Endometrium (tissue), 2 donors: ENCODE data around the gene SOX30.
"Not testable (repeated sequence)": the region's sequence is repeated elsewhere in the genome, so short reads cannot be mapped to it uniquely, and the experiment has no call there.

Experiments
- FAIRE-seq: peaks from 2 replicates; lab custom pipeline; 2012; peaks lifted over from hg19 to GRCh38; lab: Jason Lieb, UNC
- donor health status: control.
- donor health status: control.

The SOX30 gene

DNA sequence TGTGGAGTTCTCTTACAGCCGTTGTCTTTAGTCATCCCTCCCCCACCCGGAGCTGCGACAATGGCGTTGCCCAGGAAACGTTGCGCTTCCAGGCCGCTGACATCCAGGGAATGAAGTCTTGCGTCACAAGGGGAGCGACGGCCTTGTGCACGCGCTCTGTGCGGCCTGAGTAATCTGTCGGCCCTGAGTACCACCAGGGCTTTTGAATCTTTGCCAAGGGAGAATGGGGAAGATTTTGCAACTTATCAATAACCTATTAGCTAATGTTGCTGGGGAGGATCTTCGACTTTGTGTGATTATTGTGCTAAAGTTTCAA lies at the start of gene SOX30:
Gene SOX30 (minus strand): TSS at position 62 of the 316 bp plus-strand sequence. CDS start 360 bp downstream, outside the sequence.
- no peak for FAIRE-seq

DNA sequence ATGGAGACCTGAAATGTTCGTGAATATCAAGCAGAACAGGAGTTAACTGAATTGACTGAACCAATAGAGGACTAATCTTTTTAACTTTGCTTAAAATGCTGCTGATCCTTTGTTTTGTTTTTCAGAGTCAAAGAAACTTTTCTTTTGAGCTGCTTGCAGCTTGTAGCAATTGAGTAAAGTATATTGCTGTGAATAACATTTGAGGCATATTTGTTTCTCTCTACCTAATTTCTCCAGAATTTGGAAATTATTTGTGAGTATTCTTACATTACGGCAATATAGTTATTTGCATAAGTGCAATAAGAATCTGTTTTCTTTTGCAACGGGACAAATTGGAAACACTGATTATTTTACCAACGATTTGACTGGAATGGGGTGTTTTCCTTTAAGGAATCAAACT lies 46.4 kb upstream of the SOX30 start:
- FAIRE-seq = not testable (repeated sequence)

- not testable (repeated sequence) for FAIRE-seq
Observed at GRCh38 chr5:157696154-157696553, 43.9 kb upstream of the SOX30 start.

DNA sequence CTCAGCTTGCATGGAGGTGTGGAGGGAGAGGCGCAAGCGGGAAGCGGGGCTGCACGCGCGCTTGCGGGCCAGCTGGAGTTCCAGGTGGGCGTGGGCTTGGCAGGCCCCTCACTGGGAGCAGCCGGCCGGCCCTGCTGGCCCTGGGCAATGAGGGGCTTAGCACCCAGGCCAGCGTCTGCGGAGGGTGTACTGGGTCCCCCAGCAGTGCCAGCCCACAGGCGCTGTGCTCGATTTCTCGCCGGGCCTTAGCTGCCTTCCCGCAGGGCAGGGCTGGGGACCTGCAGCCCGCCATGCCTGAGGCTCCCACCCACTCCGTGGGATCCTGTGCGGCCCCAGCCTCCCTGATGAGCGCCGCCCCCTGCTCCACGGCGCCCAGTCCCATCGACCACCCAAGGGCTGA lies 41.6 kb upstream of the SOX30 start:
- not testable (repeated sequence) for FAIRE-seq

DNA sequence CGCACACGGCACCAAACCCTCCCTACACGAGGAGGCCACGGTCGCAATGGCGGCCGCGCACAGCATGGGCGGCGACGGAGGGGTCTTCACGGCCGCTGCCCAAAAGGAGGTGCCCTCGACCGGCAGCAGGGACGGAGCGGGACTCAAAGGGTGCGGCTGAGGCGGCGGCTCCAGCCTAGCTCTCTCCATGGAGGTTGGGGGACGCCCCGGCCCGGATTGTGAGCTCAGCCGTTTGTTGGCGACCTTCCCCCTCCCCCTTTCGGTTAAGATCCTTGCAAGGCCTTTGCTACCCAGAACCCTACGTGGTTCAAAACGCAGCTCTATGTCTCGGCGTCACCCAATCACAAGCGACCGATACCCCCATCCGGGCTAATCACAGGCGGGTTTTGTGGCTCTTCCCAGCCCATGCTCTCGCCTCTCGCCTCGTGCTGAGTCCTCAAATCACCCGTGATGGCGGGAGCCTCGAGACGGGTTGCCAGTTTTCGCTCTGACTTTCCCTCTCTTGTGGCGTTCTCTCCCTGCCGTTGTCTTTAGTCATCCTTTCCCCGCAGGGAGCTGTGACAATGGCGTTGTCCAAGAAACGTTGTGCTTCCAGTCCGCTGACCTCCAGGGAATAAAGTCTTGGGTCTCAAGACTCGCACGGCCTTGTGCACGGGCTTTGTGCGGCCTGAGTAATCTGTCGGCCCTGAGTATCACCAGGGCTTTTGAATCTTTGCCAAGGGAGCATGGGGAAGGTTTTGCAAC lies 38.6 kb upstream of the SOX30 start:
- FAIRE-seq = no peak

DNA sequence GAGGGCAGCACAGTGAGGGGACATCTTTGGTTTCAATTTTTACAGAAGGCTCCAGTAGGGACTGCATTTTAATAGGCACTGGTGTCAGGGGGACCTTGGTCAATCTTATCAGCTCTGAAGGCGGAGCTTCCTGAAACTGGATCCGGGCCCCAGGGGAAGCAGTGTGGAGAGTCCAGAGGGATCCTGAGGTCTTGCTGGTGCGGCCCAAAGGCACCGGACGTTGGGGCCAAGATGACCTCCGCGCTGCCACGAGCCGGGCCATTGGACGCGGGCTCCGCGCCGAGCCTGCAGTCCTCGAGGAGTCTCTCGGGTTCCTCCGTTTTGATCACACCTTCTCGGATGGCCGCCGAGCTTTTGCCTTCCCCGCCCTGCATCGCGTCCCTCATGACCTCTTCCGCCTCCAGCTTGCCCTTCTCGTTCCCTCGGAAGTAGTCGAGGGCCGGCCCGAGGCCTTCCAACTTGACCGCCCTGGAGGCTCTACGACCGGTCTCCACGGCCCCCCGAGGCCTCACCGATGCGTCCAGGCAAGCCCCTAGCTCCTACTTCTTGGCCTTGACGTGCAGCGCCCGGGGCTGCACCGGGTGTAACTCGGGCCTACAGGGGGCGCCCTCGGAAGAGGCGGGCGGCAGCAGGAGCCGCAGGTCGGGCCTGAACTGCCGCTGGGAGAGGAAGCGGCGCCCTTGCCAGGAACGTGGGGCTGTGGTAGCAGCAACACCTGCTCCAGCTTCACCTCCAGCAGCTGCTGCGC lies 37.9 kb upstream of the SOX30 start:
- FAIRE-seq = no peak

DNA sequence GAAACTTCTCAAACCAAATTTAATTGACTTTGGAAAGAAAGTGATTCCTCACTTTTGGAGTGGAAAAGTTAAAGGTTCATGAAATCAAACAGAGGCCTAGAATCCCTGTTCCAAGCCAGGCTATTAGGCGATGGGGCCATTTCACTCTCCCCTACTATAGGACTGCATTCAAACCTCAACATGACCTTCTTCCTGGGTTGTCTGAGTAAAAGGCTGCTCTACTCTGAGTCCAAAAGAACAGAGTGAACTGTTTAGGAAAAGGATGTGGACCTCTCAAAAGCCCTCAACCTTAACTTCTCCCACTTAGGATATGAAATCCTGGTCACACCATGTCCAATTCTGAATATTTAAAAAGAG lies 34.9 kb upstream of the SOX30 start:
- no peak for FAIRE-seq

DNA sequence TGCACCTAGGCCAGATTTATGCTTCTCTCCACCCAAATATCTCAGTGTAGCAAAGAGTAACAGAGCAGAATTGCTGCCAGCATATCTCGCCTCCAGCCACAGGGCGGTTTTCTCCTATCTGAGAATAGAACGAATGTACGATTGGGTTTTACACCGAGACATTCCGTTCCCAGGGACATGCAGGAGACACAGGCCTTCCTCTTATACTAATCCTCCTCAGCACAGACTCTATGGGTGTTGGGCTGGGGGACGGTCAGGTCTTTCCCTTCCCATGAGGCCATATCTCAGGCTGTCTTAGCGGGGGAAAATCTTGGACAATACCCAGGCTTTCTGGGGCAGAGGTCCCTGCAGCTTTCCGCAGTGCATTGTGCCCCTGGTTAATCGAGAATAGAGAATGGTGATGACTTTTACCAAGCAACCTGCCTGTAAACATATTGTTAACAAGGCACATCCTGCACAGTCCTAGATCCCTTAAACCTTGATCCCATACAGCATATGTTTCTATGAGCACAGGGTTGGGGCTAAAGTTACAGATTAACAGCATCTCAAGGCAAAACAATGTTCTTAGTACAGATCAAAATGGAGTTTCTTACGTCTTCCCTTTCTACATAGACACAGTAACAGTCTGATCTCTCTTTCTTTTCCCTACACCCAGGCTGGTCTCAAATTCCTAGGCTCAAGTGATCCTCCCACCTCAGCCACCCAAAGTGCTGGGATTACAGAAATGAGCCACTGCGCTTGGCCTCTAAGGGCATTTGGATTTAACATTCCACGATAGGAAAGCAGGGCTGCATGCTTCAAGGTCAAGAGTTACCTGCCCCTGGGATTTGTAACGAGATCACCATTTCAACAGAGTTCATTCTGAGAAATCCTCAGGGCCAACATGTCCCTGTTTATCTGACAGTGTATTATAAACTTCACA lies 34.3 kb upstream of the SOX30 start:
- FAIRE-seq = not testable (repeated sequence)

DNA sequence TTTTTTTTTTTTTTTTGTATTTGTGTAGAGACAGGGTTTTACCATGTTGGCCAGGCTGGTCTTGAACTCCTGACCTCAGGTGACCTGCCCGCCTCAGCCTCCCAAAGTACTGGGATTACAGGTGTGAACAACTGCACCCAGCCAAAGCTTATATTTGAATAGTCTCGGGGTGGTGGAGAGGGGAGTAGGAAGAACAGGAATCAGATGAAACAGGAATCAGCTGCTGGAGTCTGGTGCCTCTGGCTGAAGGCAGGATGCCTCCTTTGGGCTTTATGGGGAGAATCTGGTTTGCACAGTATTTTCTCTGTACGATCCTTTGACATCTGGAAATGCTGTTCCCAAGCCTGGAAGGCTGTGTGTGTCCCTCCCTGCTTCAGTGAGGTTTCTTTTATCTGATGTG lies 30.0 kb upstream of the SOX30 start:
- FAIRE-seq = no peak

GRCh38 chr5:157681048-157681447 lies 28.8 kb upstream of the SOX30 start:
- no peak for FAIRE-seq

- no peak for FAIRE-seq
Observed at GRCh38 chr5:157680239-157680638, 28.0 kb upstream of the SOX30 start.

GRCh38 chr5:157679801-157680200 lies 27.6 kb upstream of the SOX30 start:
- no peak for FAIRE-seq

DNA sequence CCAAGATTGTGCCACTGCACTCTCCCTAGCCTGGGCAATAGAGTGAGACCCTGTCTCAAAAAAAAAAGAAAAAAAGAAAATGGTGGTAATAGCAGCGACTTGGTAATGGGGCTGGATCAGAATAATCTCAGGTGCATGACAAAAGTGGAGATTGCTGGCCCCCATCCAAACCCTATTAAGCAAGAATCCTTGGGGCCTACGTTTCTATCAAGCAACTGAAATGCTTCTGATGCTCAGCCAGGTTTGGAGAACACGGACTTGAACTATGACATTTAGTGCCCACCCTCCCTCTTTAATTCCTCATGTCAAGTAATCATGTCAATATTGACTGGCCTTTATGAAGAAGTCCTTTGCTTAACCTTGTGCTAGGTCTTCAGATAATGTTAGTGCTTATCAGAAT lies 25.7 kb upstream of the SOX30 start:
- no peak for FAIRE-seq

DNA sequence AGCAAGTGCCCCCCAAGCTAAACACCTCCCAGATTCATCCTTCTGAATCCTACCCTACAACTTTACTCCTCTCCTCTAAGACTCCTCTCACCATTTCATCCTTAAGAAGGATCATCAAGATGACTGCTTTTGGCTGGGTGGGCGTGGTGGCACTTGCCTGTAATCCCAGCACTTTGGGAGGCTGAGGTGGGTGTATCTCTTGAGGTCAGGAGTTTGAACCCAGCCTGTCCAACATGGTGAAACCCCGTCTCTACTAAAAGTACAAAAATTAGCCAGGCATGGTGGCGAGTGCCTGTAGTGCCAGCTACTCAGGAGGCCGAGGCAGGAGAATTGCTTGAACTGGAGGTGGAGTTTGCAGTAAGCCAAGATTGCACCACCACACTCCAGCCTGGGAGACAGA lies 22.1 kb upstream of the SOX30 start:
- FAIRE-seq = not testable (repeated sequence)

- no peak for FAIRE-seq
Observed at GRCh38 chr5:157672976-157673375, 20.7 kb upstream of the SOX30 start.

- FAIRE-seq = no peak
Observed at GRCh38 chr5:157671592-157672330, 19.5 kb upstream of the SOX30 start.

DNA sequence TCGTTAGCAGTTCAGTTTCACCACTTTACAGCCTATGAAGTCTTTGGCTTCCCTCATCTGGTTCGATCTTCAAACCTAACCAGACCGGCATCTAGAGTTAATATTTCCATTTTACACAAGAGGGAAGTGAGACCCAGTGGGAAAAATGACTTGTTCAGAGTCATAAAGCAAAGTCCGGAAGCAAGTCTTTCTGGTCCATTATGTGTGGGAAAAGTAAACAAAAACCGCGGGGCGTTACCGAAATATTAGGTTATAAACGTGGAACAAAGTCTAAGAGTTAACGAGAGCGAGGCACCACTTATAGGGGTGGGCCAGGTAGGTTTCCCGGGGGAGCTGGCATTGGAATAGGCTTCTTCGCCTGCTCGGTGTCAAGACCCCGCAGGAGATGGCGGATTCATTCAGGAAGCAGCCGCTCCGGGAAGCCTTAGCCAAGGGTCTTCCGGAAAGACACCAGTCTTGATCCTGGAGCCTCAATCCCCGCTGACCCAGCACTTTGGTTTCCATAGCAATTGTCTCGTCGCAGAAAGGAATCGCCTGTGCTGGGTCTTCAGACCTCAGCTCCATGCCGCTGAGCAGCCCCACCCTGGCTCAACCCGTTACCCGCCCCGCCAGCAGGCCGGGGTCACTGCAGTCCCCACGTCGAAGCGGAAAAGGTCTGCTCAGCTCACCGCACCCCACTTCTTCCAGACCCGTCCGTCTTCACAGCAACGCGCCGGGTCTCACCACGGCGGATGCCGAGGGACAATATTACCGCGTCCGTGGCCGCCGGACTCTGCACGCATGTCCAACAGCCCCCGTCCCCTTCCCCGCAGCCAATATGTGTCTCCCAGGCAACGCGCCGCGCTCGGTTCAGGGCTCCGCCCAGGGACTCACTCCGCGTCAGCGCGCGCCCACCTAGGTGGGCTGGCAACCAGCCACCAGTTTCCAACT lies 18.7 kb upstream of the SOX30 start, which contains the start of gene C5orf52:
Gene C5orf52 (plus strand): TSS at position 872 of the 930 bp plus-strand sequence. CDS start 82 bp downstream, outside the sequence.
- FAIRE-seq = no peak

GRCh38 chr5:157669701-157670097 lies 17.5 kb upstream of the SOX30 start:
- no peak for FAIRE-seq

DNA sequence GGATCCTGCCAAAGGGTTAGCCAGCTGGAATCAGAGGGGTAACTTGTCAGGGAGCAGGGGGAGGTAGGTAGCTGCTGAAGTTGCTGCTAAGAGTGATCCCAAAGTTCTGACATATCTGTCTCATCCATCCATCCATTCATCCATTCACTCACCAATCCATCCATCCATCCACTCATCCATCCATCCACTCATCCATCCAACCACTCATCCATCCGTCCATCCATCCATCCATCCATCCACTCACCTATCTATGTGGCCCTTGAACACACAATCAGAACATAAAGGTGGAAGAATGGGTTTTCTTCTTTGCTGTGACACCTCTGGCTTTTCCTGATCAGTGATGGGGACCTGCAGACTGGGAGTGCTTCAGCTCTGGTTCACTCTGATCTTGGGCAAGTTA lies 16.1 kb upstream of the SOX30 start:
- FAIRE-seq = no peak

DNA sequence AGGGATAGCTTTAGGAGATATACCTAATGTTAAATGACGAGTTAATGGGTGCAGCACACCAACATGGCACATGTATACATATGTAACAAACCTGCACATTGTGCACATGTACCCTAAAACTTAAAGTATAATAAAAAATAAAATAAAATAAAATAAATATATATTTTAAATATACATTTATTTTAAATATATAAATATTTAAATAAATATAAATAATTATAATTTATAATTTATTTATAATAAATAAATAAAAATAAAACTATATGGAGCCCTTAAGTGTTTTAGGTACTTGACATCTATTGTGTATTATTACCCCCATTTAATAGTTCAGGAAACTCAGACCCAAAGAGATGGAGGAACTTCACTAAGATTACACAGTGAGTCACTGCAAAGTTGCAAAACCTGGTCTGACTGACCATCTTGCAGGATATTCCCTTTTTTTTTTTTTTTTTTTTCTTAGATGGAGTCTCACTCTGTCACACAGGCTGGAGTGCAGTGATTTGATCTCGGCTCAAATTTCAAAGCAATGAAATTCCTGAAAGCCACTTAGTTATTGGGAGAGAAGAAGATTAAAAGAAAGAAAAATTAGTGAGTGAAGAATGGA lies 13.3 kb upstream of the SOX30 start:
- FAIRE-seq = no peak
